Inflammatory macrophage (primary cell): ENCODE data around the gene GASK1A.
"Not testable (repeated sequence)": the region's sequence is repeated elsewhere in the genome, so short reads cannot be mapped to it uniquely, and the experiment has no call there.

Experiments used
- DNase-seq, 2 donors: peaks; one replicate each; pipeline ENCODE4 v3.0.0-alpha.2; 2020 to 2022
- total RNA-seq, 18 experiments: gene quantifications; one replicate each; lab custom pipeline; 2026; ENCODE audit warnings: mixed read lengths in 6 of 18, inconsistent platforms in 2 of 18; lab: John Stamatoyannopoulos, UW

Gene GASK1A
- 0.09 to 2.4 (median 0.97) reads per million in 18 experiments for total RNA-seq

DNA sequence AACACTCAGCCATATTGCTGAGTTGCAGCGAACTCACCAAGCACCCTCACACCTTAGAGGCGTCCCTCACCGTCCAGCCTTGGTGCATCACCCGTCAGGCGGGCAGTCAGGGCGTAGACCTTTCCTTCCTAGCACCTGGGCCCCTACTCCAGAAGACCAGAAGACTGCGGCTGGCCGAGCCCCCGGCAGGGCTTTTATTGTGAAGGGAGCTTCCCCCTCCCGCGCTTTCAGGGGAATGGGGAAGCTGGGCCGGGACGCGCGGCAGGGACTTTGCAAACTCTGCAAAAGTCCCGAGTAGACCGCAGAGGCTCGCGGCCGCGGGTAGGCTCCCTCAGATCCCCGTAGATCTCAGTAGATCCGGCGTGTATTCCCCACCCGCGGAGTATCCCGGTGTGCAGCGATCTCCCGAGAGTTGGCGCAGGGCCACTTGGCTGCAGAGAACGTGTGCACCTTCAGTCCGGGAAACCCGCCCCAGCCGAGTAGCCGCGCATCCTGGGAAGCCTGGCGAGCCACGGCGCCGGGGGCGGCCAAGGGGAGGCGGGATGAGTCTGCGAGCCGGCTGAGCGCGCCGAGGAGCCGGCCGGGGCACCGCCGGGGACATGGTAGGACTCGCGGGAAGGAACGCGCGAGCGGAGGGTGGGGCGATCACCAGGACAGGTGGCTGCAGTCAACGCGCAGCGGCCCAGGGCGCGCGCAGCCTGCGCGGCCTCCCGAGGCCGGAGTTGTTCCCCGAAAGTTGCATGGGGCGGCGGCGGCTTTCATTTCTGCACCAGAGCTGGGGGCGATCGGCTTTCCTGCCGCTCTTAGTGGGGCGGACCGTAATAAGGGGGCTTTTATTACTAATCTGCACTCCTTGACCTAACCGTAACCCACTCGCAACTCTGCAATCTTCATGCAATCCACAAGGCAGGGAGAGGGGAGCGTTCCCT, at the start of gene GASK1A:
GASK1A (plus strand) TSS at position 268 of the 929 bp plus-strand sequence; CDS start at position 600, 332 bp downstream.
- peak; percentile 58 to 75 for DNase-seq

- DNase-seq: no peak
Observed at GRCh38 chr3:42934111-42934510, 45.0 kb upstream of the GASK1A start.

- DNase-seq: no peak
Observed at GRCh38 chr3:42934910-42935309, 44.2 kb upstream of the GASK1A start.

DNA sequence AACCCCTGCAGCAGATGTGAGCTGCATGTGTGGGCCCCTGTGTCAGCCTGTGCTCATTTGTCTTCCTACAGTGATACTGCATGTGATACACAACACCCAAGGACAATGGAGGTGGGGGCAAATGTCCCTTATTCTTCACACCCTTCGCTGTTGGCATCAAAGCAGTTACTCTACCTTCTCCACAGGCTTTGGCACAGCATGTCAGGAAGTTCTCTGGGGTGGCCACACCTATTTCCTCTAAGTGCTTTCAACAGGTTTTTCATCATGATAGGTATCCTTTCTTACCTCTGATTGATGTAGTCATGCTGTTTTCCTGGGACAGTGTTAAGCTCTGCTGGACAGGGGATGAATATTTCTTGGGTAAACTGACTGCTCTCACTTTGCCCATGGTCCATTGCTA, 43.6 kb upstream of the GASK1A start:
- no peak for DNase-seq

GRCh38 chr3:42936157-42936981, 42.7 kb upstream of the GASK1A start:
- no peak for DNase-seq

GRCh38 chr3:42937334-42937733, 41.8 kb upstream of the GASK1A start:
- DNase-seq: no peak

- DNase-seq: no peak
Observed at GRCh38 chr3:42942693-42943092, 36.4 kb upstream of the GASK1A start.

DNA sequence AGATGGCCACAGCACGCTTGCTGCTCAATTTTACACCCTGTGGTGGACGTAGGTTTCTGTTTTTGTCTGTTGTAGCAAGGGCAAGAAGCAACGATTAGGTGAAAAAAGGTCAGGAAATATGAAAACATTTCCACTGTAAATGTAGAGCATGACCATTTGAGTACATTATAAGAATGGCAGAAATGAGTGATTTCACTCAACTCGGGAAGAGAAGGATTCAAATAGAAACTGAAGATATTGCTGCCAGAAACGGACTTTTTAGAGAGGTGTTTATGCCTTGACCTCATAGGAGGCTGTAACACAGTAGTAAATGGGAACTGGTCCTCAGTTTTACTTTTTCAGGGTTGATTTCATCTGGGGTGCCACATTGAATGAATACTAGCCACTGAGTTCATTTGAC, 33.1 kb upstream of the GASK1A start:
- no peak for DNase-seq

DNA sequence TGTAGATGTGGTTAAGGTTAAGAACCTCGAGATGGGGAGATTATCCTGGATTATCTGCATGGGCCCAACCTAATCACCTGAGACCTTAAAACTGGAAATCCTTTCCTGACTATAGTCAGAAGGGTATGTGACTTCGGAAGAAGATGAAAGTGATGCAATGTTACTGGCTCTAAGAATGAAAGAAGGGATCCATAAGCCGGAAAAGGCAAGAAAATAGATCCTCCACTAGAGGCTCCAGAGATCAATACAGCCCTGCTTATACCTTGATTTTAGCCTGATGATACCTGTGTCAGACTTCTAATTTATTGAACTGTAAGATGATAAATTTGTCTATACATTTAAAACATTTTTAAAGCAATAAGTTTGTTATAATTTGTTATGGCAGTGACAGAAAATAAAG, 21.5 kb upstream of the GASK1A start:
- DNase-seq: no peak

GRCh38 chr3:42960282-42960681, 18.8 kb upstream of the GASK1A start:
- no peak for DNase-seq

- DNase-seq: no peak
Observed at GRCh38 chr3:42960786-42961185, 18.3 kb upstream of the GASK1A start.

DNA sequence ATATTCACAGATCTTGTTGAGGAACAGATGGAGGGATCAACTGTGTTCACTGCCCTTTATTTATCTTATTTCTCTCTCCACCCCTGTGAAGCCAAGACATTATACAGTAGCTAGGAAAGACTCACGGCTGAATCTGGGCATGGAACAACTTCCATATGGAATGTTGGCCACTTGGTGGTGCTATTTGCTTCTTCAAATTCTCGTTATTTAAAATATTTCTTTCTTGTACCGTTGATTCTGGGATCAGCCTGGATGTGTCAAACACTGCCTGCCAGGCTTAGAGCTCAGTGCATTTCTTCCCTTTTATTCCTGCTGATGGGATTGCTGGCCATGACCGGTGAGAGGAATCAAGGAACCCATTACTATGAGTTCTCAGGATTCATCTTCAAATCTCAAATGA, 17.5 kb upstream of the GASK1A start:
- DNase-seq: peak; percentile 53 to 54

DNA sequence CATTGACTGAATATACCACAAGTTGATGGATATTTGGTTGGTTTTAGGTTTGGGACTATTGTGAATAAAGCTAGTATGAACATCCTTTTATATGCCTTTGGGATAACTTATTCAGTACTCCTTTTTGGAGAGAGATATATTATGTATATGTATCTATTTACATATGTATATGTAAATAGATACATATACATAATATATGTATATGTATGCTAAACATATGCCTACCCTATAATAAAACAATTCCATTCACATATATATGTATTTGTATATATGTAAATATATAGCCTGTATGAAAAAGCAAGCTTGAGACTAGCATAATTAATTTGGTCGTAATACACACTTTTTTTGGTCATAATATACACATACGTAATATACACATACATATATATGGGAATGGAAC, 15.8 kb upstream of the GASK1A start:
- no peak for DNase-seq

- no peak for DNase-seq
Observed at GRCh38 chr3:42964266-42964665, 14.8 kb upstream of the GASK1A start.

DNA sequence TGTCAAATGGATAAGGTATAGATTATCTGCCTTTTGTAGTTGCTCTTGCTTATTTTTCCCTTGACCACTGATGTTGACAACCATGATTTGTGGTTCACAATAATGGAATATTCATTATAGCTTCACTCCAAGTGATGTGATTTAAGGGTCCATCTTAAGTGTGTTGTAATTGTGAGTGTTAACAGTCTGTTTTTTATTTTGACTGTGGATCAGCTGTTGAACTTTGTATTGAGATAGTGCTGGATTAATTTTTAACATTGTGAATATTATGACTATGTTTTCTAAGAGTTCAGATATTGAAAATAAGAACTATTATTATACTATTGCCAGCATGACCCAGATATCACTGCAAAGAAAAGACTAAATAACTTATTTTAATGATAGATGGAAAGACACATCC, 8.6 kb upstream of the GASK1A start:
- DNase-seq: no peak

DNA sequence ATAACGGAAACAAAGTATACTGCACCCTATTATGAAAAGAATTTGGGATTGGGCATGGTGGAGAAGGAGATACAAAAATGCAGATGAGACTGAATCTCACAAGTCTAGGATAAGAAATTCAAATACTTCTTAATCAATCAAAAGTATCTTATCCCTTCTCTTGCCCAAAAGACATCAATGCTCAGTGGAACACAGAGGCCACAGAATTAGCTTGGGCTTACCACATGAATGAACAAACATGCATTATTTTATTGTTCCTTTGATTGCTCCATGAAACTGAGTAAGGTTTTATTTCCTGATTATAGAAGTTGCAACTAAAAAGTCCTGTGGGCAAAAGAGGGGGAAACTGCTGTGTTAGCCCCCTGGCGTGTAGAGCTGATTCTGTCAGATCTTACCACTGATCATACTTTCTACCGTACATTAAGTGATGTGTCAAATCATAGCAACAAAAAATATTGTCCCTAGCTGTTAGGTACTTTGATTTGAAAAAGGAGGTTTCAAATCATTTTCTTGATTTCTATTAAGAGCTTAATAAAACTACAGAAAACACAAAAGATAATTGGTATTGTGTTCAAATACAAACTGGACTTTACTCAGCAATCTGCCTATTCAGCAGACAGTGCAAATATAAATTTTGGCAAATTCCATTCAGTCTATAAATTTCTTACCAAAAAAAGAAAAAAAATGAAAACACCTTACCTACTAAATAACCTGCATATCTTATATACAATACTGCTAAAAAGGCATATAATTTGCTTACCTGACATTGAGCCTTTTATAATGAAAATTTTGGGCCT, 7.9 kb upstream of the GASK1A start:
- no peak for DNase-seq

DNA sequence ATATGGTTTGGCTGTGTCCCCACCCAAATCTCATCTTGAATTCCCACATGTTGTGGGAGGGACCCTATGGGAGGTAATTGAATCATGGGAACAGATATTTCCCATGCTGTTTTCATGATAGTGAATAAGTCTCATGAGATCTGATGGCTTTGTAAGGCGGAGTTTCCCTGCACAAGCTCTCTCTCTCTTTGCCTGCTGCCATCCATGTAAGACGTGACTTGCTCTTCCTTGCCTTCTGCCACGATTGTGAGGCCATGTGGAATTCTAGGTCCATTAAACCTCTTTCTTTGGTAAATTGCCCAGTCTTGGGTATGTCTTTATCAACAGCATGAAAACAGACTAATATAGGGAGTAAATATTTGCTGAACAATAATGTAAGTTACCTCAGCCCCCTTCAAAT, 4.2 kb upstream of the GASK1A start:
- not testable (repeated sequence) for DNase-seq

- DNase-seq: peak; percentile 42 to 57
Observed at GRCh38 chr3:42975456-42975855, 3.7 kb upstream of the GASK1A start.

DNA sequence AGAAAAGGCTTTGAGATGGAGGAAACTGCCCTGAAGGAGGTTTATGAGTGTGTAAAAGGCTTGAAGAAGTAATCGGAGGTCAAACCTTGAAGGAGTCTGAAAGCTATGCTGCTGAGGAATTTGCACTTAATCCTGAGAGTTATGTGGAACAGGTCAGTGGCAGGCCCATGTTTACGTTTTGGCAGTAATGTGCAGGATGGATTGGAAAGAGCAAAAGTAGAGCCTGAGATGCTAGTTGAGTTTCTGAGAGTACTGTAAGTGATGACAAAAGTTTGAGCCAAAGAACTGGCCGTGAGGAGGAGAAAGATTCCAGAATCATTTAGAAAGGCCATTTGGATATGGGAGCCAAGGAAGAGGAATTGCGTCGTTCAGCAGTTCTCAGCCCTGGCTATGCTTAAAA, 3.2 kb upstream of the GASK1A start:
- DNase-seq: no peak

- DNase-seq: no peak
Observed at GRCh38 chr3:42980209-42980608, 1.1 kb downstream of the GASK1A start.

DNA sequence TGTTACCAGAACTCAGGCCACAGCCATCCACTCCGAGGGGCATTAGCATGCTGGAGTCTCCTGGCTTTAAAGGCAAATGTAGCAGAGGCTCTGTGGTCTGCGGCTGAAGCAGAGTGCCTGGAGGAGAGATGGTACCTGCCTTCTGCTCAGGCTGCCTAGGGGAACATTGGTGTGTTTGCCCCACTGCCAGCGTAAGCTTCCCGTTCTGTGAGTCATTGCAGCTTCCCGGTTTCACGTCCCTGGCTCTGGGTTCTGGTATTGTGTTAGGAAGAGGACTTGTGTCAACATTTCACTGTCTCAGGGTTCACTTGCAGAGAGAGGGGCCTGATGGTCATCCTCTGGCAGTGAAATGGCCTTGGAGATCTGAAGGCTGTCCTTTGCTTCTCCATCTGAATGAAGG, 1.8 kb downstream of the GASK1A start:
- peak; percentile 25 to 55 for DNase-seq

GRCh38 chr3:42982645-42983412, 3.7 kb downstream of the GASK1A start:
- no peak for DNase-seq
